Stimulated activated CD4-positive, alpha-beta T cell treated with anti-CD3 and anti-CD28 coated beads, Interleukin-2, amount 100 ng/mL, for 4 hours (primary cell): ENCODE measurements around the gene HSPBAP1.
"Not testable (repeated sequence)": the region's sequence is repeated elsewhere in the genome, so short reads cannot be mapped to it uniquely, and the experiment has no call there.

ENCODE experiments used
- DNase-seq: peaks from one replicate; pipeline ENCODE4 v3.0.0-alpha.2; 2020; ENCODE audit warnings: low read depth

The HSPBAP1 gene

DNA sequence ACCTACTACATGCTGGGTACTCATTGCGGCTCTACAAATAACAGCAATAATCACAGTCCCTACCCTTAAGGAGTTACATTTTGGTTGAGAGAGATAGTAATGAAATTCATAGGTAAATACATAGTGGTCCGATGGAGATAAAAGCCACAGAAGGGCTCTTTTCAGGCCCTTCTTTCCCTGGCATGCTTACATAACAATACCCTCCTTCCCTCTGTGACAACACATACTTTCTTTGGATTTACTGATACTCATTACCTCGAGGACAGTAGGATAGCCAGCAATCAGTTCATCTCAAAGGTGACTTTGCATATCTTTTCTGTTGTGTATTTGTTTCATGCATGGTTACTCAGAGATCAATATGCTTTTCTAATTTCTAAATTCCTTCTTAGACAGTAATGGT, 54.5 kb downstream of the HSPBAP1 start:
- no peak for DNase-seq

DNA sequence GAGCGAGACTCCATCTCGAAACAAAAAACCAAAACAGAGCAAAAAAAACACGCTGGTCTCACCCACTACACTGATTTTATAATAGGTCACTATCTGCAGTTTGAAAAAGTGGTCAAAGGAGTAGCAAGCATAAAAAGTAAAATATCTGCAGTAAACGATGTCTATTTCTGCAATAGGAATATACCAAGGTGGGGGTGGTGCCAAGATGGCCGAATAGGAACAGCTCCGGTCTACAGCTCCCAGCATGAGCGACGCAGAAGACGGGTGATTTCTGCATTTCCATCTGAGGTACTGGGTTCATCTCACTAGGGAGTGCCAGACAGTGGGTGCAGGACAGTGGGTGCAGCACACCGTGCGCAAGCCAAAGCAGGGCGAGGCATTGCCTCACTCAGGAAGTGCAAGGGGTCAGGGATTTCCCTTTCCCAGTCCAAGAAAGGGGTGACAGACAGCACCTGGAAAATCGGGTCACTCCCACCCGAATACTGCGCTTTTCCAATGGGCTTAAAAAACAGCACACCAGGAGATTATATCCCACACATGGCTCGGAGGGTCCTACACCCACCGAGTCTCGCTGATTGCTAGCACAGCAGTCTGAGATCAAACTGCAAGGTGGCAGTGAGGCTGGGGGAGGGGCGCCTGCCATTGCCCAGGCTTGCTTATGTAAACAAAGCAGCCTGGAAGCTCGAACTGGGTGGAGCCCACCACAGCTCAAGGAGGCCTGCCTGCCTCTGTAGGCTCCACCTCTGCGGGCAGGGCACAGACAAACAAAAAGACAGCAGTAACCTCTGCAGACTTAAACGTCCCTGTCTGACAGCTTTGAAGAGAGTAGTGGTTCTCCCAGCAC, 60.7 kb downstream of the HSPBAP1 start:
- not testable (repeated sequence) for DNase-seq

DNA sequence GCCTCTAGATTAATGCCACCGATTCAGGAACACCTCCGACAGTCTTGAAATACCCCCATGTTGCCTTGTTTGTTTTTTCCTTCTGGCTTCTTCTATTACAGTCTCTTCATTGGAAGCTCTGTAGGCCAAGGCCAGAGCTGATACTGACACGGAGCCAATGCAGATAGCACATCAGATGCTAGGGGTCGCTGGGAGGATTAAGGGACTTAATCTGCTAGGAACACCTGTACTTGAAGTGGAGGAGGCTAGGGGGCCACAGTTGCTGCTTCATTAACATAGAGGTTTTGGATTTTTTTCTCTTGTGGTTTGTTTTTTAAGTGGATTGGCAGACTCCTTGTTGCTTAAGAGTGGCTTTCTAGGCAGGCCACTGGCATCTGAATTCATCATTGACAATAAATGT, 63.4 kb downstream of the HSPBAP1 start:
- DNase-seq, result no peak

DNA sequence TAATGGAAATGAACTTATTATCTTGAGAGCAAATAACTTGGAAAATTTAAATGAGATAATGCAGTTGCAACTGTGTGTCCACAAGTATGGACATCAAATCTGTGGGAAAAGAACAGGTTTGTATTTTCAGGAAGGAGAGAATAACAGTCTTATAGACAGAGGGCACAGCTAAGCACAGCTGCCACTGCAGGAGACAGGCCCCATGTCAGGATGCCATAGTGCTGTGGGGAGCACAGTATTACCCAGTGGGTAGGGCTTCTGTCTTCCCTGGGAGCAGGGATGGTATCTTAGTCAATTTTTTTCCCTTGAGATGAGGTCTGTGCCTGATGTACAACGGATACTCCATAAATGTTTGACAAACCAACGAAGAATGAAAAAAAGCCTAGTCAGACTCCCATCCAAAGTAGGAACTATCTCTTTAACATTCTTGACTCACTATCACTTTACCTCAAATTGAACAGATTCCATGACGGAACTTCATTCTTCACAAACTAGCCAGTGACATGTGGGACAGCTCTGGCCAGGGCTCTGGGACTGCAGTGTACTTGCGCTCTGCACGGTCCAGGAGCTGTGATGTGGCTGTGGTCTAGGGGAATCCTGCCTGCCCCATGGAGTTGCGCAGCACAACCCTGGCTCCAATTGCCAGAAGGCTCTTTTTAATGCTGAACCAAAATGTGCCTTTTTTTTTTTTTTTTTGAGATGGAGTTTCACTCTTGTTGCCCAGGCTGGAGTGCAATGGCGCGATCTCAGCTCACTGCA, 64.7 kb downstream of the HSPBAP1 start:
- no peak for DNase-seq

DNA sequence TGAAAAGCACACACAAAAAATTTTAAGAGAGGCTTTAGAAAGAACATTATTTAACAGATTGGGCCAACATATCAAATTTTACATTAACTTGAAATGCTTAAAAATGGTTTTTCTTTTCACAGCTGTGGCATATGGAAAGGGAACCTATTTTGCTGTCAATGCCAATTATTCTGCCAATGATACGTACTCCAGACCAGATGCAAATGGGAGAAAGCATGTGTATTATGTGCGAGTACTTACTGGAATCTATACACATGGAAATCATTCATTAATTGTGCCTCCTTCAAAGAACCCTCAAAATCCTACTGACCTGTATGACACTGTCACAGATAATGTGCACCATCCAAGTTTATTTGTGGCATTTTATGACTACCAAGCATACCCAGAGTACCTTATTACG, 65.4 kb downstream of the HSPBAP1 start:
- DNase-seq, result no peak

DNA sequence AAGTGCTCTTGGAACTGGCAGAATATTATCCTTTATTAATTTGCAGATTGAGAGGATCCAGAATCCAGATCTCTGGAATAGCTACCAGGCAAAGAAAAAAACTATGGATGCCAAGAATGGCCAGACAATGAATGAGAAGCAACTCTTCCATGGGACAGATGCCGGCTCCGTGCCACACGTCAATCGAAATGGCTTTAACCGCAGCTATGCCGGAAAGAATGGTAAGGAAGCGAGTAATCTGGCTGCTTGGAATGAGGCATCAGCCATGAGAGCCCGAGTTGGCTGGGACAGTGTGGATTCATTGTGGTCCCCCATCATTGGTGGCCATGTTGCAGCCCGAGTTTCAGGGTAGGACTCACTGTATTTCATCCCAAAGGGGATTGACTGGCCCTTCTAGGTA, 65.9 kb downstream of the HSPBAP1 start:
- no peak for DNase-seq

DNA sequence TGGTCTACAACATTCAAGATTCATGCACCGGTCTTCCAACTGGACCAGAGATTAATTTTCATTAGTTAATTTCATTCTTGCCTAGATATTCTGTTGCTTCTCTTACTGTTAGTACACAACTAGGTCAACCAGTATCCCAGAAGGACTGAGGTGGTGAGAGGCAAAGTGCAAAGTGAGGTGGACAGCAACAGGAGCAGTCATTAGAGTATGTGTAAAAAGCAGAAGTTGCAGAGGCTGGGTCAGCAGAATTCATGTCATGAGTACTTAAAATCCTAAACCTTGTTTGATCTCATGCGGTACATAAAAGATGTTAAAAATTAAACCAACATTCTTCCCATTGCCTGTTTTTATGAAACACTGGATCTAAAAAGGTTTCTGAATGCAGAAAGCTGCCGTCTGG, 66.3 kb downstream of the HSPBAP1 start:
- no peak for DNase-seq

DNA sequence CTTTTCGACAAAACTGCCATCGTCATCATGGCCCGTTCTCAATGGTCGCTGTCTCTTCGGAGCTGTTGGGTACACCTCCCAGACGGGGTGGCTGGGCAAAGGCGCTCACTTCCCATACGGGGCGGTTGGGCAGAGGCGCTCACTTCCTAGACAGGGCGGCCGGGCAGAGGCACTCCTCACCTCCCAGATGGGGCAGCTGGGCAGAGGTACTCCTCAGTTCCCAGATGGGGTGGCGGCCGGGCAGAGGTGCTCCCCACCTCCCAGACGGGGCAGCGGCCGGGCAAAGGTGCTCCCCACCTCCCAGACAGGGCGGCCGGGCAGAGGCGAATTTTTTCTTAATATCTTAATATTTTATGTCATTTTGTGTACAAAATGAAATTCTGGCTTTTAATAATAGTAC, 68.5 kb downstream of the HSPBAP1 start:
- no peak for DNase-seq

DNA sequence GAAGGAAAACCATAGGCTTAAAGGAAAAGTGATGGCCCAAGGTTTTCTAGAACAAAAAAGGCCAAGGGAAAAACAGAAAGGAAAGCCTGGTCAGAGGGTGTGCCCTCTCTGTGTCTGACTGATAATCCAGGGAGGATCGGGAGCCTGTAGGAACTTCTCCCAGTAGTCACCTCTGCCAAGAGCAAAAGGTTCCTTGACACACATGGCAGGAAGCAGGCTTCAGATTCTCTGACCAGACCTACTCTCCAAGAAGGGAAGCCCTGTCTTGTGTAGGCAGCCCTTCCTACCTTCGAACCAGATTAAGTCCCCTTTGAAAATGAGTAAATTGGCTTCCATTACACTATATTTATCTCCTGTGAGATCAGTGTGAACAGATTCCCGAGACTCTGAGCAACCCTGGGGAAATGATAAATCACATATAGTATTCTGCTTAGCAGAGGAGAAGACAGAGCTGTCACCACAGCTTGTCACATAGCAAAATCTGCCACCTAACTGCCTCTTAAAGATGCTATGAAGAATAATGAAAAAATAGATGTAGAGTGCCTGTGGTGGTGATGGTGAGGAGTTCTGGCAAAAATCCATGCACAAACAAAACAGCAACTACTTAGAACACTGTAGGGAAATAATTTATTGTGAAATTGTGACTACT, 74.2 kb downstream of the HSPBAP1 start:
- no peak for DNase-seq

DNA sequence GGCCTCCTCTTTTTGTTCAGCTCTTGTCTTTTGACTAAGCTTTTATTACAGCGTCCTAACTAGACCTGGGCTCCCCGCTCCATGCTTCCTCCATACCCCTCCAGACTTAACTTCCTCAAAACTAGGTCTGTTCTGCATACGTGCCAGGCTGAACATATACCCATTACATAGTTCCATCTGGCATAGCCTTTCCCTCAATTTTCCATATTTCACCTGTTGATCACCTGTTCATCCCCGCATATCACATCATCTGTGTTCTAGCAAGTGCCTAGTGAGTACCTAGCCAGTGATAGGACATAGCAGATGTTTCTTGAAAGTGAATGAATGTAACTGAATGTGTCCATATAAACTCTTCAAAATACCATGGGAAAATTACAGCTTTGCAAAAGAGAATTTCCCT, 77.0 kb downstream of the HSPBAP1 start:
- no peak for DNase-seq

DNA sequence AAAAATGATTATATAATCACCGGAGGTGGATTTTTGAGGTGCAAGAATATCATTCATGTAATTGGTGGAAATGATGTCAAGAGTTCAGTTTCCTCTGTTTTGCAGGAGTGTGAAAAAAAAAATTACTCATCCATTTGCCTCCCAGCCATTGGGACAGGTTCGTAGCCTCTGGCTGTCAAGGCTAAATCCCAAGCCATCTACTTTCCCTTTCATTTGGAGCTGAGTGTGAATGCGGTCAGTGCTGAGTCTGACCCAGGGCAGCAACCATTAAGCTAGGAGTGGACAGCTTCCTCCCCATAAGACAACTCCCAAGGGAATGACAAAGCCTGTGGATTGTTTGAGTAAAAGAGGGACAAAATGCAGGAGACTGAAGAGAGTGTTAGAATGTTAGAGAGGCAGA, 79.4 kb downstream of the HSPBAP1 start:
- no peak for DNase-seq

DNA sequence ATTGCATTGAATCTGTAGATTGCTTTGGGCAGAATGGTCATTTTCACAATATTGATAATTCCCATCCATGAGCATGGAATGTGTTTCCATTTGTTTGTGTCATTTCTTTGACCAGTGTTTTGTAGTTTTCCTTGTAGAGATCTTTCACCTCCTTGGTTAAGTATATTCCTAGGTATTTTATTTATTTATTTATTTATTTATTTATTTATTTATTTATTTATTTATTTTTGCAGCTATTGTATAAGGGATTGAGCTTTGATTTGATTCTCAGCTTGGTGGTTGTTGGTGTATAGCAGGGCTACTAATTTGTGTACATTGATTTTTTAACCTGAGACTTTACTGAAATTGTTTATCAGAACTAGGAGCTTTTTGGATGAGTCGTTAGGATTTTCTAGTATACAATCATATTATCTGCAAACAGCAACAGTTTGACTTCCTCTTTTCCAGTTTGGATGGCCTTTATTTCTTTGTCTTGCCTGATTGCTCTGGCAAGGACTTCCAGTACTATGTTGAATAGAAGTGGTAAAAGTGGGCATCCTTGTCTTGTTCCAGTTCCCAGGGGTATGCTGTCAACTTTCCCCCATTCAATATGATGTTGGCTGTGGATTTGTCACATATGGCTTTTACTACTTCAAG, 82.9 kb downstream of the HSPBAP1 start:
- not testable (repeated sequence) for DNase-seq

DNA sequence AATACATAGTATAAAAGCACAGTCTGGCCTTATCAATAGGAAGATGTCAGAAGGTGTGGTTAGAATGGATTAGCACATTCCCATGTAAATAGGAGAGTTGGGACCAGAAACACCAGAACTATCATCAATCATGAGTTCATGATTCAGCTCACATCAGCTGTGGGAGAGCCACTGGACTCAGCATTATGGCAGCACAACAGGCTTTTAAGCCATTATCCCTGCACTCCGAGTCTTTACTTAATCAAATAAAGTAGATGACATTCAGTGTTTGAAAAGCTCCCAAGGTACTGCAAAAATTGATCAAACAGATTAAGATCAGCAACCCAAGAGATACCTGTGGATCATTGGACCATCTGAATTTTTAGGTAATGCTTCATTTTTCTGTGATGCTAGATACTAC, 88.3 kb downstream of the HSPBAP1 start:
- no peak for DNase-seq

DNA sequence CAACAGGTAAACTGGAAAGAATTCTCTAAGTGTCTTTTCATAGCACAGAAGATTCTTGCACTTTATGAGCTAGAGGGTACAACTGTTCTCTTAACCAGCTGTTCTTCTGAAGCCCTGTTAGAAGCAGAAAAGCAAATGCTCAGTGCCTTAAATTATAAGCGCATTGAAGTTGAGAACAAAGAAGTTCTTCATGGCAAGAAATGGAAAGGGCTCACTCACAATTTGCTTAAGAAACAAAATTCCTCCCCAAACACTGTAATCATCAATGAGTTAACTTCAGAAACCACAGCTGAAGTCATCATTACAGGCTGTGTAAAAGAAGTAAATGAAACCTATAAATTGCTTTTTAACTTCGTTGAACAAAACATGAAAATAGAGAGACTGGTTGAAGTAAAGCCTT, 93.4 kb downstream of the HSPBAP1 start:
- DNase-seq, result no peak

DNA sequence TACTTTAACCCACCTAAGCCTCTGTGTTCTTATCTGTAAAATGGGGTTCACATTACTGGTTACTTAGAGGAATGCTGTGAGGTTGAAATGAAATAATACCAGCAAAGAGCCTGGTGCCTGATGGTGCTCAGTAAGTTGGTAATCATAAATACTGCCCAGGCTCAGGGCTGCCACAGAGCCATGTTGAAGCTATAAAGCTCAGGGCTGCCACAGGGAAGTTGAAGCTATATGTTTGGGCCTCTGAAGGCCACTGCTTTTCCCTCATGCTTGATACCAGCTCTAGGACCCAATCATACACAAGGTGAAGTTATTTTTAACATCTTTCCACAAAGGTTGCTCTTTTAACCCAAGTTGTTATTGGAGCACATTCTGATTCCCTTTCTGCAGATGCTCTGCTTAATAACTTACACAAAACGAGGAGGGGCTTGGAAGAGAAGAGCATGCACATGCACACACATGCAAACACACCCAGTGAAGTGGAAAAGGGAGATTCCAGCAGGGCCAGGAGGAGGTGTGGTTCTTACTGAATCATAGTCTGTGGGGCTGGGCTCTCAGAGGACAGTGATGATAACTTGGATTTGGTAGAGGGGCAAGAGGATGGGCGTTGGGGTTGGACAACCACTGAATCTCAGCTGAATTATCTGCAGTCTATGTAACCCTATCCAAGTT, 95.5 kb downstream of the HSPBAP1 start:
- DNase-seq, result no peak

DNA sequence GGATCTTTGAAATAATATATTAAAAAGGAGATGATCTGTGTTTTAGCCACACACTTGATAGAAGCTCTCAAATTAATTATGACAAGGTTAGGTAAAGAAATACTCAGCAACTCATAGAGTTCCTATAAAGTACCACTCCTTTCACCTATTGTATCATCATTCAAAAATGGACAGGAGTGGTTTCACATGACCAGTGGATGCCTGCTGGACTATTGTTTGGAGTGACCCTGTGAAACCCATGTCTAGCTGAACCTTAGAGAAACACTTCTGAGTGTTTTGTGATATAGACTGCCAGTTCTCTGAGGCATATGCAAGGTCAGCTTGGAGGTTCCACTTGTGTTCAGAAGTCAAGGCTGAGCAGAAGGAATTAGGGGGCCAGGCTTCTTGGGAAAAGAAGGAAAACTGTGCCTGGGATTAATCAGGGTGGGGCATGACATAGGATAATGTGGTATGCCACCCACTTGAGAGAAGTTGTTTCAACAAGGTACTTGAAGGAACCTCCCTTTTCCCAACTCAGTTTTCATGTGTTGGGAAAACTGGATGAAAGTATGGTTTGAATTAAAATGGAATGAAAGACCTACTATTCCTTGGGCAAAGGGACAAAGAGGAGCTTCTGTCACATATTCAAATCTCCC, 97.6 kb downstream of the HSPBAP1 start:
- DNase-seq, result no peak

DNA sequence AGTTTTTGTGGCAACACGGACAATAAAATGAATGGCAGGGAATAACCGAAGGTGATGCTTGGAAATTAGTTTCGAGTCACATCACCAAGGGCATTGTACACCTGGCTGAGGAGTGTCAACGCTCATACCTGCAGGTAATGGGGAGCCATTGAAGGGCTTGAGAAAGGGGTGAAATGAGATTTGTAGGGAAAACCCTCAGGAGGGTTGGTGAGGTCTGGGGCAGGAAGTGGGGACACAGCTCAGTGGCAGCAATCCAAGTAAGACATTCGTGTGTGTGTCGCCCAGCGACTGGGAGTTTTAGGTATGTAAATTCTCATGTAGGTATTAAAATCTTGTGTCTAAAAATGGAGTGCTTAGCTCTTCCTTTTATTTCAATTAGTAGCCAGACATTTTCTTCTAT, 98.7 kb downstream of the HSPBAP1 start:
- no peak for DNase-seq

DNA sequence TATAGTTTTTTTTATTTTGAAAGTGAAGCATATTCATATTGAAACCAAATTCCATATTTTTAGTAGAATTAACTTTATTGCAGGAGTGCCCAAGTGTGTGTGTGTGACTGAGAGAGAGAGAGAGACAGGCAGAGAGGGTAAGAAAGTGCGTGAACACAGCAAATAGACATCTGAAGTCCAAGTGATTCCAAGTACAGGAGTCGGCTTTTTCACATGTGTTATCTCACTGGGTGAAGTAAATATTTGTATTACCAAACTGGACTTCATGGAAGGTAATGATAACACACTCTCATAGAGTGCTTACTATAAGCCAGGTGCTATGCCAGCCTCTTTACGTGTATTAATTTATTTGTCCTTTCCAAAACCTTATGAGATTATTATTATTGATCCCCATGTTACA, 101.0 kb downstream of the HSPBAP1 start:
- DNase-seq, result no peak

DNA sequence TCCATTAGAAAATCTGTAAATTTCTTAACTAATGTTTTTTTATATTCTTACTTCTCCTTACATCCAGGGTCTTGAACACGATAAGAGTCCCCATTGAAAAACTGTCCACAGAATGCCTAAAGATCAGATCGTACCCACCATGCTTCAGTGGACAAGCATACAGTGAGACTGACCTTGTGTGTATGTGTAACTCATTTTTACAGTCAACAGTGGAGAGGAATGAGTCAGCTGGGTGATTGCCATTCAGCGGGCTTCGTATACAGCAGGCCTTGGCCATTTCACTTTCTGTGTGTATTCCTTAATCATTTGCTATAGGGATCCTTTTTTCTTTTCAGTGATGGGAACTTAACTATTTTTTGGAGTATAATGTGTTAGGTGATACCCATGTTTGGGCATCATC, 102.4 kb downstream of the HSPBAP1 start:
- no peak for DNase-seq

DNA sequence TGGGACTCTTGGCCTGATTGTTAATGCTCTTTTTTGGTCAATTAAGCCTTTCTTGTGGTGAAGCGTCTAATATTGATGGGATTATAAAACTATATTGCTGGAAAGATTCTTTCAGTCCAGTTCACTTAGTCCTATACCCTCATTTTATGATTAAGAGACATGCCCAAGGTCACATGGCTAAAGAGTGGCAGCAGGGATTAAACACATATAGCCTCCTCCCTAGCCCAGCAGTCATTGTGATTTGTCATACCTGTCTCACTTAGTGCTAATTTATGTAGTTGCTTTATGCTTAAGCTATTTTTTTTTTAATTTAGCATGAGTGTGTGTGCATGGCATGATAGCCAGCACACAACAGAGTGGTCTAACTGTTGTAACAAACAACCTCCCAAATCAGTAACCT, 103.5 kb downstream of the HSPBAP1 start:
- no peak for DNase-seq
